Fibroblast of skin of right biceps (primary cell): Measurements from ENCODE around the gene TTC4.
A peak's percentile ranks its signal among the peaks of the same experiment; 100 is the strongest.

Source experiments
- DNase-seq: peaks from one replicate; pipeline ENCODE4 v3.0.0-alpha.2; 2013

The TTC4 gene, protein sequence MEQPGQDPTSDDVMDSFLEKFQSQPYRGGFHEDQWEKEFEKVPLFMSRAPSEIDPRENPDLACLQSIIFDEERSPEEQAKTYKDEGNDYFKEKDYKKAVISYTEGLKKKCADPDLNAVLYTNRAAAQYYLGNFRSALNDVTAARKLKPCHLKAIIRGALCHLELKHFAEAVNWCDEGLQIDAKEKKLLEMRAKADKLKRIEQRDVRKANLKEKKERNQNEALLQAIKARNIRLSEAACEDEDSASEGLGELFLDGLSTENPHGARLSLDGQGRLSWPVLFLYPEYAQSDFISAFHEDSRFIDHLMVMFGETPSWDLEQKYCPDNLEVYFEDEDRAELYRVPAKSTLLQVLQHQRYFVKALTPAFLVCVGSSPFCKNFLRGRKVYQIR

GRCh38 chr1:54715493-54716298, at the start of gene TTC4:
Gene TTC4, plus strand, starts transcription at chr1:54715861. Its CDS starts 48 bp downstream, at chr1:54715909.
- DNase-seq: peak; percentile 82

DNA sequence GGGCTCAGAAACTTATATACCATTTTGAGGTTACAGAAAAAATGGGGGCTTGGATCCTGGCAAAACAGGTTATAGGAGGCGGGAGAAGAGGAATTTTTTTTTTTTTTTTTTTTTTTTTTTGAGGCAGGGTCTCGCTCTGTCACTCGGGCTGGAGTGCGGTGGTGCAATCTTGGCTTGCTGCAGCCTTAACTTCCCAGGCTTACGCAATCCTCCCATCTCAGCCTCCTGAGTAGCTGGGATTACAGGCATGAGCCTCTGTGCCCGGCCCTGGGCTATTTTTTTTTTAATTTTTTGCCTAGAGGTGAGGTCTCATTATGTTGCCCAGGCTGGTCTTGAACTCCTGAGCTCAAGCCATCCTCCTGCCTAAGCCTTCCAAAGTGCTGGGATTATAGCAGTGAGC, 49.3 kb upstream of the TTC4 start:
- no peak for DNase-seq

DNA sequence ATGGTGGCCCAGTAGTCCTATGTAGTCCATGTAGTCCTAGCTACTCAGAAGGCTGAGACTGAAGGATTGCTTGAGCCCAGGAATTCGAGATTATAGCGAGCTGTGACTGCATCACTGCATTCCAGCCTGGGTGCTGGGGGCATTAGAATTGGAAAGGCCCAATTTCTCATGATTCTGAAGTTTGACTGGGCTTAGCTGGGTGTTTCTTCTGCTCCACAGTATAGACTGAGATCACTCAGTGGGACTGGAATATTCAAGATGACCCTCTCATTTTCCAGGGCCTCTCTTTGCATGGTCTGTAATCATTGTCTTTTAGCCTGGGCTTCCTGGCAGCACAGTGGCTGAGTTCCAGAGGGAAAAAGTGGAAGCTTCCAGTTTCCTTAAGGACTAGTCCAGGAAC, 47.9 kb upstream of the TTC4 start:
- DNase-seq: no peak

DNA sequence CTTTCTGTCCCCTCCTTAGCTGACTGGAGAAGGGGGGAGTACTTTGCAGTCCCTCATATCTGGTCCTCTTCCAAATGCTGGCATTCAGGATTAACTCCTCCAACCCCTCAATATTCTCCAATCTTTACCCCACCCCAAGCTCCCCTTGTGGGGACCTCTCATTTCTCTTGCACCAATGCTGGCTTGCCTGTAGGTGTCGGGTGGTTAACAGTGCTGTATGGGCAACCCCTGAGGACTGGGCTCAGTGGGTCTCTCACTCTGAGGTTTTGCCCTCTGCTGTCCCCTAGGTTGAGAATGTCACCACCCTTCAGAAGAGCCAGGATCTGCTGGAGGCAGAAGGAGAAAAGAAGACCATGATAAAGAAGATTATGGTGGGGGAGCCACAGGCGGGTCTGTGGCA, 47.1 kb upstream of the TTC4 start:
- DNase-seq: no peak

DNA sequence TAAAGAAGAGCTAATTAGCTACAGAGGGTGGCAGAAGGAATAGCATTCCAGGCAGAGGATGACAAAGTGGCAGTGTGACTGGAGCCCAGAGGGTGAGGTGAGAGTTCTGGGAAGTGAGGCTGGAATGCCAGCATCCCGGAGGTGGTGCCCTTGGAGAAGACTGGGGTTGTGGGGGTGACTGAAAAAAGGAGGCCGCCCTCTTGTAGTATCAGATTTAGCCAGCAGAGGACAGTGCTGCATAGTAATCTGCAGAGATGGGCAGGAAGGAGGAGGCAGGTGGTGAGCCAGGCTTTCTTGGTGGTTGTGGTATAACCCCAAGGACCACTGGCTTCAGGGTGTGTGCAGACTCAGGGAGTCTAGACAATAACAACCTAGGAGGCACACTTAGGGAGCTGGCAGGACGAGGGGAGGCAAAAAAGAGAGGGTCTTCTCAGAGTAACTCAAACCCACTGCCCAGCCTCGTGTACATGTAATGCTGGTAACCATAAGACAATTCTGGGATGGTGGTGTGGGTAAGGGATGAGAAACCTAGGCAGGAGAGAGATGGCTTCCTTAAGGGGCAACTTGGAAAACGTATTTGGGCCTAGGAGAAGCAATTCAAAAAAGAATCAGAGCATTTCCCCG, 43.6 kb upstream of the TTC4 start:
- peak; percentile 36 for DNase-seq

DNA sequence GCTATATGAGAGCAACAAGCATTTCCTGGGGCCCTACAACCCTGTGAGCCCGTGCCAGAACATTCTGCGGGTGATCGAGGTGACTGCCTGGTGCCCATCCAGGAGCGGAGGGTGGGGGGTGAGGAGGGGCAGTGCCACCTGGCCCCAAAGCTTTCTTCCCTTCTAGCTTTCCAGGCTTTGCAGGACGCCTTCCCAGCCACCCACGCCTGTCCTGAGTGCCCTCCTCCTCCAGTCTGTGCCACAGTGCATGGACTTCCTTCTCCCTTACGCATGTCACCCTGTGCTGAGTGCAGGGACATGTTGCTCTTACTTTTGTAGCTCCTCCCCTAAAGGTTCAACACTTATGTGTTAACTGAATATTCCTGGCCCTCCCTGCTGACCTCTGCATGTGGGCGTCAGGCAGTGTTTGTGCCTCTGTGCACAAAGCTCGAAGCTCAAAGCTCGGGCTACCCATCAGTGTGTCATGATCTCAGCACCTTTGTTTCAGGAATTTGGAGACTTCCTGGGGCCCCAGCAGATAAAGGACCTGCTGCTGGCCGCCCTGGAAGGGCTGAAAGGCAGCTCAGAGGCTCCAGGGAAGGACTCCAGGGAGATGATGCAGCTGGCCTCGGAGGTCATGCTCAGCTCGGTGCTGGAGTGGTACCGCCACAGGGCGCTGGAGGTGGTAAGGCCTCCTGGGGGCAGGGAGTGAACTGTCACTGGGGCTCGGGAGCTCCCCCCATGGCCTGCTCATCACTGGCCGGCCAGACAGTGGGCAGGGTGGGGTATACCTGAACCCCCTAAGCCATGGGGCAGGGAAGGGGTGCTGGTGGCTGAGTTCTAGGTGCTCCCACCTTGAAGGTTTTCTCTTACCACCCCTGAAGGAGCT, 36.7 kb upstream of the TTC4 start:
- DNase-seq: no peak

DNA sequence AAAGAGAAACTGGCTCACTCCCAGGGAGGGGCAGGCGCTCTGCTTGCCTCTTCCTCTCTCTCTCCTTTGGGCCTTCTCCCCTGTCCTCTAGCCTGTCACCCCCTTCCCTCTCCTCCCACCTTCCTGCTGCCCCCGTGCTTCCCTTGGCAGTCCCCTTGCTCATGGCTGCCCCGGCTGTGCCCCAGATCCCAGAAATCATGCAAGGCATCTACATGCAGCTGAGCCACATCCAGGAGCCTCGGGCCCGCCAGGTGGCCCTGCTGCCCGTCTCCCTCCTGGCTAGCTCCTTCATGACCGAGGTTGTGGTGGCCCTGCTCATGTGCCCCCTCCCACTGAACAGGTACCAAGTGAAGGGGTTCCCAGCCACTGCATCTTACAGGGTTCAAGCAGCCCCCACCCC, 36.0 kb upstream of the TTC4 start:
- no peak for DNase-seq

DNA sequence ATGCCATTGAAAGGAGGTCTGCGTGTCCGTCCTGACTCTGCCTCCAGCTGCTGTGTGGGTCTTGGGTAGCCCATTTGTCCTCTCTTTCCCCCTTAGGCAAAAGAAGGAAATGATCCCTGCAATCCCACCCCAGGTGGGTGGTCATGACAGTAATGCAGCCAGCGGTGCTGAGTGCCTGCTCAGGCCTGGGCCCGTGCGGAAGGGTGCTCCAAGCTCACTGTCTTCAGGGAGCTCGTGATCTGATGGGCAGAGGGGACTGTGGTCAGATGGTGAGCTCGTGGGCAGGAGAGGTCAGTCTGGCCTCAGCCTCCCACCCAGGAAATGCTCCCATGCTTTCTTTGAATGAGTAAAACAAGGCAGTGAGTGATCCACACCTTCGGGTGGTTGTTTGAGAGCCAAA, 35.3 kb upstream of the TTC4 start:
- no peak for DNase-seq

DNA sequence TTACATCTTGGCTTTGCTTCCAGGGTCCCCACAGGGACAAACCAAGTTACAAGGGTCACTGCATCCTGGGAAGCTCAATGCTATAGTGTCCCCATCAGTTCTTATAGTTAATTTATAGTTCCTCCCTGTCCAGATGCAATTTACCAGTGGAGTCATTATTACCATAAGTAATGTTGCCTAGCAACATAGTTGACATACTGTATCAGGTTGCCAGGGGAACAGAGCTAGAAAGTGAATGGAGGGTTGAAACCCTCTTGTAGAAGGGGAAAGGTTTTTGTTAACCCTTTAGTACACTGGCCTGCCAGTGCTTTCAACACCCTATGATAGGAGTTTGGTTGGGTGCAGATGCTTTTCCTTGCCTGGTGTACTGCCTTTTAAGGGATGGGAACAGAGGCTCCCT, 34.3 kb upstream of the TTC4 start:
- peak; percentile 3 for DNase-seq

DNA sequence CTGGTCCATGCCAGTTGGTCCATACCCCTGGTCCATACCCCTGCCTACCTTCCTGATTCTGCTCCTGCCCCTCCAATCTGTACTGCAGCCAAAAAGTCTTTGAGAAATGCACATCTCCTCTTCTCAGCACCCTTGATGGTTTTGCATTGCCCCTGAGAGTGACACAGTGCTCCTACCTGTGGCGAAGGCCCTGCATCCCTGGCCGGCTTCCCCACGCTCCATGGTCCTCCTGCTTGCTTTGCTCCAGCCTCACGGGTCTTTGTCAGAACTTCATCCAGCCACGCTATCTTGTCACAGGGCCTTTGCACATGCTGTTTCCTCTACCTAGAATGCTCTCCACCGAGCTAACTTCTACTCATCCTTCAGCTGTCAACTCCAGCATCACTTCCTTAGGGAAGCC, 32.2 kb upstream of the TTC4 start:
- no peak for DNase-seq

GRCh38 chr1:54685335-54685905, 30.2 kb upstream of the TTC4 start:
- DNase-seq: no peak

DNA sequence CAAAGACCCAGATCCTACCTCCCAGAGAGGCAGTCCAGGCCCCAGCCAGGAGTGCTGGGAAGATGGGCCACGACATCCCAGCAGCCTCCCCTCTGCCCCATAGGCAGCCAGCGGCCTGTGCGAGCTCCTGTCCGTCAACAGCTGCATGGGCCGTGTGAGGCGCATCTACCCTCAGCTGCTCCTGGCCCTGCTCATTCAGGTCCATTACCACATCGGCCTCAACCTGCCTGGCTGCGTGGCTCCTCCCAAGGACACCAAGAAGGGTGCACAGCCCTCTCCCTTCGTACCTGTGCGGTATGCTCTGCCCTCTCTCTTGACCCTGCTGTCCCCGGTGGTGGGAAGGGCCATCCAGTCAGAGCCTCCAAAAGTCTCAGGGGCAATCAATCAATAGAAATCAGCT, 29.5 kb upstream of the TTC4 start:
- DNase-seq: no peak

DNA sequence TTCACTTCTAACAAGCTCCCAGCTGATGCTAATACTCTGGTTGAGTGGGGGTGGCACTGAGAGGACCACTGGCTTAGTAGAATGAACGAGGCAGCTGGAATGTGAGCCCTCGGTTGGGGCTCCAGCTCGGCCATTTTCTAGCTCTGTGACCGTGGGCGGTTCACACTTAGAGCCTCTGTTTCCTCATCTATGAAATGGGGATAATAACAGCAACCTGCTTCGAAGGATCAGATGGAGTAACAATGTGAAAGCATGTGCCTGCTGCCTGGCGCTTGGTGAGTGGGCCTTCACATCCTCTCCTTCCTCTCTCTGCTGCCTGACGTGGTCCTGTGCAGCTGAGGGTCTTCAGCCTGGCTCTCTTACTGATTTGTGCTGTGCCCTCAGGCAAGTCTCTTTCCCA, 20.9 kb upstream of the TTC4 start:
- no peak for DNase-seq

- no peak for DNase-seq
Measured at GRCh38 chr1:54695221-54695620, 20.4 kb upstream of the TTC4 start.

- DNase-seq: no peak
Measured at GRCh38 chr1:54695764-54696163, 19.9 kb upstream of the TTC4 start.

- no peak for DNase-seq
Measured at GRCh38 chr1:54696262-54696661, 19.4 kb upstream of the TTC4 start.

- DNase-seq: no peak
Measured at GRCh38 chr1:54697896-54698295, 17.8 kb upstream of the TTC4 start.

DNA sequence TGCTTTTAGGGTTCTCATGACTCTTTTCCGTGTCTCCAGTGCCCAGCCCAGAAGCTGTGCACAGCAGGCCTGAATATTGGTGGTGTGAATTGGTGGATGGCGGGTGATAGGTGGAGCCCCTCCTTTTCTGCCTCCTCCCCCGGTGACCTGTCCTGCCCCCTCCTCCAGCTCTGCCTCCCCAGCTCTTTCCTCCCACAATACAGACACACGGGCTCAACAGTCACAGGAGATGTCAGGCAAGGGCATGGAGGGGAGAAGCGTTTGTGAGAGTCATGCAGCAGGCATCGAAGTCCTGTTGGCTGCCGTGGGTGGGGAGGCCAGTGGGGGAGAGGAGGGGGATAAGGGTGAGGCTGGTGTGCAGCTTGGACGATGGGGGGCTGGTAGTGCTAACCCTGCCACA, 17.3 kb upstream of the TTC4 start:
- DNase-seq: no peak

DNA sequence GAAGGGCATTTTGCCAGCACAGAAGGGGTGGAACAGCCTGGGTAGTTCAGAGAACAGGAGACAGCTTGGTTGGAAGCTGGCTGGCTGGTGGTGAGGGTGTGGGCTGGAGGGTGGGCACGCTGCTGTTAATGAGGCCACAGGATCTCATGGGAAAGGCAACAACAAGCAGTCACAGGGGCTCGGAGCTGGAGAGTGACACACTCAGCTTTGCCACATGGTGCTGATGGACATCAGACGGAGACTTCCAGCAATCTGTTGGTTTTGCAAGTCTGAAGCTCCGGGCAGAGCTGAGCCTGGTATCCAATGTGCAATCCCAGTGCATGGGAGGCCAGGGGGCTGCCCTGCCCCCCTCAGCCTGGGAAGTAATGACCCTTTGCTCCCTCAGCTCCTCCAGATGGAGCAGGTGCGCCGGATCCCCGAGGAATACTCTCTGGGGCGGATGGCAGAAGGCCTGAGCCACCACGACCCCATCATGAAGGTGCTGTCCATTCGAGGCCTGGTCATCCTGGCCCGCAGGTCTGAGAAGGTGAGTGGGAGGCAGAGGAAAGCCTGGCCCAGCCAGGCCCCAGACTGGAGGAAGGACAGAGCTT, 15.6 kb upstream of the TTC4 start:
- no peak for DNase-seq

DNA sequence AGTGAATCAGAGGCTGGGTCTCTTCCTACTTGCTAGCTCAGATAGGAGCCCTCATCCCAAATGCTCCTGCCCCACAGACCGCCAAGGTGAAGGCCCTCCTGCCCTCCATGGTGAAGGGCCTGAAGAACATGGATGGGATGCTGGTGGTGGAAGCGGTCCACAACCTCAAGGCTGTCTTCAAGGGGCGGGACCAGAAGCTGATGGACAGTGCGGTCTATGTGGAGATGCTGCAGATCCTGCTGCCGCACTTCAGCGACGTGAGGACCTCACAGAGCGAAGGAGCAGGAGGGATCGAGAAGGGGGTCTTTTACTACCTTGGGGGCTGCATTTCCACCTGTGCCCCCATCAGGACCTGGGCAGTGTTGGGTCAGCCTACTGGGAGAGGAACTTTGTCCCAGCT, 14.6 kb upstream of the TTC4 start:
- no peak for DNase-seq

DNA sequence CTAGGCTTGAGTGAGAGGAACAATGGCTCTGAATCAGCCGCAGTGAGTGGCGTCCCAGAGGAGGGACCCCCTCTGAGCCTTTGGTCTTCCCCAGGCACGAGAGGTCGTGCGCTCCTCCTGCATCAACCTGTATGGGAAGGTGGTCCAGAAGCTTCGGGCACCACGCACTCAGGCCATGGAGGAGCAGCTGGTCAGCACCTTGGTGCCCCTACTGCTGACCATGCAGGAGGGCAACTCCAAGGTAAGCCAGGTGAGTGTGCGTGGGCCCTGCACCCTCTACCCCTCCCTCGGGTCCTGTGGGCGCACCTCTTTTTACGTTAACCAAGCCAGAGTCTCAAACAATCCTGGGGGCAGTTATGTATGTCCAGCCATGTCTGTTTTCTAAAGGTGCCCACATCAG, 13.7 kb upstream of the TTC4 start:
- DNase-seq: no peak

DNA sequence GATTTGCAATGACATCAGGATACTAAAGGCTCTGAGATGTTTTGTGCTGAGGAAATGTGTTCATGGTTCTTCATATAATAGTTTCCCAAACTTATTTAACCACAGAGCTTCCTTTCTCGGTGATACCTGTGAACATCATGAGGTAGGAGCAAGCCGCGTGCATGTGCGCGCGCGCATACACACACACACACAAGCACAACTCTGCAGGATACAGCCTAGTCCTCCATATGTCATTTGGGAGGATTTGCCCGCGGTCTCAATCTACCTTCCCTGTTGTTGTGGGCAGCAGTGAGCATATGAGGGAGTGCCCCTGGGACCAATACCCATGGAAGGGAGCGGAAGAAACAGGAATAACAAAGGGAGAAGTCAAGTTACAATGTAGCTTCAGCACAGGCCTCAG, 12.2 kb upstream of the TTC4 start:
- no peak for DNase-seq
